ENCODE results near the gene ZNF610.
A peak's percentile ranks its signal among the peaks of the same experiment; 100 is the strongest.
"Not testable (repeated sequence)": the region's sequence is repeated elsewhere in the genome, so short reads cannot be mapped to it uniquely, and the experiment has no call there.

Gene ZNF610

GRCh38 chr19:52336117-52336790, at the start of gene ZNF610:
ZNF610 (plus strand) TSS chr19:52336243; CDS start chr19:52349173, 12,930 bp downstream.
- peak; percentile 79 for DNase-seq (ENCODE audit: low read depth)

GRCh38 chr19:52286256-52286655, 49.8 kb upstream of the ZNF610 start:
- DNase-seq (ENCODE audit: low read depth), result no peak

DNA sequence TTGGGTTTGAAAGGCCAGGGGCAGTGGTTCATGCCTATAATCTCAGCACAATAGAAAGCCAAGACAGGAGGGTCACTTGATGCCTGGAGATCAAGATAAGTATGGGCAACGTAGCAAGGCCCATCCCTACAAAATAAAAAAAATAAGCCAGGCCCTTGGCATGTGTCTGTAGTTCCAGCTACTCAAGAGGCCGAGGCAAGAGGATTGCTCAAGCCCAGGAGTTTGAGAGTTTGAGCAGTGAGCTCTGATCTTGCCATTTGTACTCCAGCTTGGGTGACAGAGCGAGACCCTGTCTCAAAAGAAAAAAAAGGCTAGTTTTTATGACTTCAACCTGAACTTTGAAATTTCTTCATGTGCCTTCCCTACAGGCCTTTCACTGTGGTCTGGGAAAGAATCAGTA, 44.3 kb upstream of the ZNF610 start:
- no peak for DNase-seq (ENCODE audit: low read depth)

DNA sequence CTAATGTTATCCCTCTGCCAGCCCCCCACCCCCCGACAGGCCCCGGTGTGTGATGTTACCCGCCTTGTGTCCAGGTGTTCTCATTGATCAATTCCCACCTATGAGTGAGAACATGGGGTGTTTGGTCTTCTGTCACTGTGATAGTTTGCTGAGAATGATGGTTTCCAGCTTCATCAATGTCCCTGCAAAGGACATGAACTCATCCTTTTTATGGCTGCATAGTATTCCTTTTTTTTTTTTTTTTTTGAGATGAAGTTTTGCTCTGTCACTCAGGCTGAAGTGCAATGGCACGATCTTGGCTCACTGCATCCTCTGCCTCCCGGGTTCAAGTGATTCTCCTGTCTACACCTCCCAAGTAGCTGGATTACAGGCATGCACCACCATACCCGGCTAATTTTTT, 43.1 kb upstream of the ZNF610 start:
- not testable (repeated sequence) for DNase-seq (ENCODE audit: low read depth)

GRCh38 chr19:52296400-52296772, 39.7 kb upstream of the ZNF610 start:
- no peak for DNase-seq (ENCODE audit: low read depth)

- DNase-seq (ENCODE audit: low read depth), result peak; percentile 93
Observed at GRCh38 chr19:52296773-52297600, 39.1 kb upstream of the ZNF610 start, which contains the start of gene ZNF480. ZNF480 (plus strand) TSS chr19:52297169; CDS start chr19:52300413, 3,244 bp downstream.

DNA sequence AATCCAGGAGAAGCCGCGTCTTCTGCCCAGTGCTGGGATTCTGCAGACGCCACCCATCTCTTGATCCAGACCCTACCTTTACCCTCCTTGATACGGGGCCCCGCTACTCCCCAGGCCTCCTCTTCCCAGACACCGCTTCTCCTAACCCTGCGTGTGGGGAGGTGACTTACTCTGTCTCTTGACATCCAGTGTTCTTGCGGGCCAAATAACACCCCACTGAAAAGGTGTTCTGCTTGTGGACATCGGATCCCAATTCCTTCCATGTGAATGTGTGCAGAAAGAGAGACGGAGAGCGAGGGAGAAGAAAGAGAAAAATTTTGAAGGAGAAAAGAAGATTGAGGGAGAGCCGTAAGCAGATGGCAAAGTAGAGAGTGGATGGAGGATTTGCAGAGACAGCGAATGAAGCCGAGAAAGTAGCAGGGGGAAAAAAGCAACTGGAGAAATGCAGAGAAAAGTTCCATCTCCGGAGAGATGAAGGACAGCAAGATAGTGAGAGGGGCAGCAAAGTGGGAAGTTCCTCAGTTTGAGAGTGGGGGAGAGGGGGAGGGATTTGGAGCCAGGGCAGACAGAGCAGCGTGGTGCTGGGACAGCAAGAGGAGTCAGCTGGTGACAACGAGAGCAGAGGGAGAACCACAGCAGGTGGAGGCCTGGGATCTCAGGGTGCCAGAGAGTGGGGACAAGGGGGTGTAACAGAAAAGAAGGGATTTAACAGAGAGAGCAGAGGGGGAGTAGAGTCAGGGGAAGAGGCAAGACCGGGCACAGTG, 38.3 kb upstream of the ZNF610 start:
- DNase-seq (ENCODE audit: low read depth), result no peak

GRCh38 chr19:52307275-52307674, 28.8 kb upstream of the ZNF610 start:
- no peak for DNase-seq (ENCODE audit: low read depth)

- no peak for DNase-seq (ENCODE audit: low read depth)
Observed at GRCh38 chr19:52322429-52322828, 13.6 kb upstream of the ZNF610 start.

GRCh38 chr19:52331757-52332156, 4.3 kb upstream of the ZNF610 start:
- no peak for DNase-seq (ENCODE audit: low read depth)

GRCh38 chr19:52335768-52336116, 301 bp upstream of the ZNF610 start:
- DNase-seq (ENCODE audit: low read depth), result no peak

DNA sequence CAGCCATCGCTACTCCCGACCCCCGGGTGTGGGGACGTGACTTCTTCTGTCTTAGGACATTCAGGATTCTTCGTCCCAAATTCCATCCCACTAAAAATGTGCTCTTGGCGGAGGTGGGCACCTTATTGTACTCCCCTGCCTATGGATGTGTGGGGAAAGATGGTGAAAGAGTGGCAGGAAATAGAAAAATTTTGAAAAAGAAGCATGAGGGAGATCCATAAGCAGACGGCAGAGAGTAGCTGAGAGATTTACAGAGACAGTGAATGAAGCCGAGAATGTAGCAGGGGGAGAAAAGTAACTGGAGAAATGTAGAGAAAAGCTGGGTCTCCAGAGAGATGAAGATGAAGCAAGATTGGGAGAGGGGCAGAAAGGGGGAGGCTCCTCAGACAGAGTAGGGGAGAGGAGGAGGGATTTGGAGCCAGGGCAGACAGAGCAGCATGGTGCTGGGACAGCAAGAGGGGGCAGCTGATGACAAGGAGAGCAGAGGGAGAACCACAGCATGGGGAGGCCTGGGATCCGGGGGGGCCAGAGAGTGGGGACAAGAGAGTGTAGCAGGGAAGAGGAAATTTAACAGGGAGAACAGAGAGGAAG, 843 bp downstream of the ZNF610 start:
- DNase-seq (ENCODE audit: low read depth), result no peak

- not testable (repeated sequence) for DNase-seq (ENCODE audit: low read depth)
Observed at GRCh38 chr19:52339022-52339421, 3.0 kb downstream of the ZNF610 start.

DNA sequence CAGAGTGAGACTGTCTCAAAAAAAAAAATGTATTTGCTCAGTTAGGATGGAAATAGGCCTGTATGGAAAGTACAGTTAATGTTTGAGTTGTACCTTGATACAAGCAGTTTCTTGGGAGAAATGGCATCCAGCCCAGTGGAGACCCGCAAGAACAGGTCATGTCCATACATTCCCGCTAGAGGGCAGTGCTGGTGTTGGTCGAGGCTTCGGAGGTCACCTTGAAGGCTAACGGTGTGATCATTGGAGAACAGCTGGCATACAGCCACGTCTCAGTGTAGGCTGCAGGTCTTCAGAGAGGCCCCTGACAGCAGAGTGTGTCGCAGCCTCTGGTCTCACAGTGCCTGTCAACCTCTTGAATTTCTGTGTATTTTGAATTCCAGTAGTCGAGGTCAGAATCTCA, 7.5 kb downstream of the ZNF610 start:
- DNase-seq (ENCODE audit: low read depth), result peak; percentile 28

DNA sequence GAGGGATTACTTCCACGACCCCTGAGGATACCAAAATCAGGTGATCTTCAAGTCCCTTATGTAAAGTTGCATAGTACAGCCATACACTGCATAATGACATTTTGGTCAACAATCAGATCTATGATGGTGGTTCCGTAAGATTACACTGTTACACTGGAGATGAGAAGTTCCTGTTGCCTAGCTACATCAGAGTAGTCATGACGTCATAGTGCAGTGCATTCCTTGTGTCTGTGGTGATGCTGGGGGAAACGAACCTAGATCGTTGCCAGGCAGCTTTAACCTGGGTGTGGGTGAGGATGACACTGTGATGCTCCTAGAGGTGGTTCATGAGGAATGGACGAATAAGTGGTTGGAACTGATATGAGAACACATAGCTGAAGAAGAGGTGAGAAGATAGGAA, 9.1 kb downstream of the ZNF610 start:
- DNase-seq (ENCODE audit: low read depth), result no peak

GRCh38 chr19:52351512-52351911, 15.5 kb downstream of the ZNF610 start:
- no peak for DNase-seq (ENCODE audit: low read depth)

- no peak for DNase-seq (ENCODE audit: low read depth)
Observed at GRCh38 chr19:52366414-52366824, 30.4 kb downstream of the ZNF610 start.

- DNase-seq (ENCODE audit: low read depth), result peak; percentile 92
Observed at GRCh38 chr19:52369559-52370340, 33.7 kb downstream of the ZNF610 start, which contains the start of gene ZNF880. ZNF880 (plus strand) TSS chr19:52369923; CDS start chr19:52369966, 43 bp downstream.

GRCh38 chr19:52370341-52370710, 34.3 kb downstream of the ZNF610 start:
- DNase-seq (ENCODE audit: low read depth), result no peak

DNA sequence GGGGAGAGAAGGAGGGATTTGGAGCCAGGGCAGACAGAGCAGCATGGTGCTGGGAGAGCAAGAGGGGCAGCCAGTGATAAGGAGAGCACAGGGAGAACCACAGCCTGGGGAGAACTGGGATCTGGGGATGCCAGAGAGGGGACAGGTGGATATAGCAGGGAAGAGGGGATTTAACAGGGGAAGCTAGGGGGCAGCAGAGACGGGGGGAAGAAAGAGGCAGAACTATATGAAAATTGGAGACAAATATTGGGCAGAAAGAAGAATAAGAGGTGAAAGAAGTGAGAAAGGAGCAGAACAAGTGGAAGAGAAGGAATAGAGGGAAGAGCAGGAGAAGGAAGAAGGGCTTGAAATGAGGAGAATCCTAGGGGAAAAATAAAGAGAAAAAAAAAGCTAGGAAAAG, 55.1 kb downstream of the ZNF610 start:
- no peak for DNase-seq (ENCODE audit: low read depth)

- peak; percentile 96 for DNase-seq (ENCODE audit: low read depth)
Observed at GRCh38 chr19:52397310-52398080, 61.5 kb downstream of the ZNF610 start, which contains the start of gene ZNF528. ZNF528 (plus strand) TSS chr19:52397849; CDS start chr19:52402014, 4,165 bp downstream.
